Activated T-helper 1 cell treated with Interleukin-2 at 50 U/mL for 16 hours (primary cell): ENCODE measurements around the gene PLPP7.
A peak's percentile ranks its signal among the peaks of the same experiment; 100 is the strongest.

ENCODE experiments used
- DNase-seq: peaks from one replicate; pipeline ENCODE4 v3.0.0-alpha.2; 2020; ENCODE audit warnings: low read depth

Gene PLPP7

GRCh38 chr9:131303381-131304321 lies 14.1 kb downstream of the PLPP7 start:
- DNase-seq, result no peak

- DNase-seq, result no peak
Observed at GRCh38 chr9:131304676-131305355, 15.3 kb downstream of the PLPP7 start.

GRCh38 chr9:131306397-131307004 lies 17.0 kb downstream of the PLPP7 start:
- DNase-seq, result no peak

- DNase-seq, result no peak
Observed at GRCh38 chr9:131307974-131308373, 18.5 kb downstream of the PLPP7 start.

GRCh38 chr9:131308452-131308851 lies 18.9 kb downstream of the PLPP7 start:
- DNase-seq, result no peak

GRCh38 chr9:131308906-131309529 lies 19.5 kb downstream of the PLPP7 start:
- no peak for DNase-seq

GRCh38 chr9:131309530-131310276 lies 20.2 kb downstream of the PLPP7 start:
- DNase-seq, result no peak

- DNase-seq, result peak; percentile 54
Observed at GRCh38 chr9:131310833-131311554, 21.5 kb downstream of the PLPP7 start.

GRCh38 chr9:131312246-131312645 lies 22.7 kb downstream of the PLPP7 start:
- DNase-seq, result no peak

GRCh38 chr9:131312822-131313770 lies 23.6 kb downstream of the PLPP7 start:
- DNase-seq, result no peak

GRCh38 chr9:131318231-131319085 lies 28.9 kb downstream of the PLPP7 start:
- DNase-seq, result no peak

- no peak for DNase-seq
Observed at GRCh38 chr9:131319486-131319885, 30.0 kb downstream of the PLPP7 start.

- no peak for DNase-seq
Observed at GRCh38 chr9:131320031-131320685, 30.6 kb downstream of the PLPP7 start.

GRCh38 chr9:131323629-131324028 lies 34.1 kb downstream of the PLPP7 start:
- DNase-seq, result no peak

- no peak for DNase-seq
Observed at GRCh38 chr9:131324736-131325679, 35.5 kb downstream of the PLPP7 start.

- DNase-seq, result no peak
Observed at GRCh38 chr9:131329241-131329641, 39.7 kb downstream of the PLPP7 start.
